ENCODE measurements around the gene CDK15.

Gene CDK15

GRCh38 chr2:201786471-201786870 is 19.9 kb upstream of the CDK15 start:
- in situ Hi-C loops (cut with MboI; ENCODE audit: low sequenced_read_pairs, unreplicated experiment): no loop called here
- DNase-seq (ENCODE audit: low spot score): no peak
- no peak for TF ChIP-seq CTCF (IDR thresholded peaks at IDR 0.05; ENCODE audit: borderline replicate concordance, control extremely low read depth, extremely low read depth, insufficient read depth, missing control alignments)

- TF ChIP-seq CTCF (IDR thresholded peaks at IDR 0.05; ENCODE audit: borderline replicate concordance, control extremely low read depth, extremely low read depth, insufficient read depth, missing control alignments): no peak
- in situ Hi-C loops (cut with MboI; ENCODE audit: low sequenced_read_pairs, unreplicated experiment): no loop called here
- no peak for DNase-seq (ENCODE audit: low spot score)
Observed at GRCh38 chr2:201788371-201788770, 18.0 kb upstream of the CDK15 start.

GRCh38 chr2:201789395-201789794 is 16.9 kb upstream of the CDK15 start:
- in situ Hi-C loops (cut with MboI; ENCODE audit: low sequenced_read_pairs, unreplicated experiment): no loop called here
- no peak for TF ChIP-seq CTCF (IDR thresholded peaks at IDR 0.05; ENCODE audit: borderline replicate concordance, control extremely low read depth, extremely low read depth, insufficient read depth, missing control alignments)
- no peak for DNase-seq (ENCODE audit: low spot score)

GRCh38 chr2:201790291-201790690 is 16.0 kb upstream of the CDK15 start:
- no peak for DNase-seq (ENCODE audit: low spot score)
- TF ChIP-seq CTCF (IDR thresholded peaks at IDR 0.05; ENCODE audit: borderline replicate concordance, control extremely low read depth, extremely low read depth, insufficient read depth, missing control alignments): no peak
- in situ Hi-C loops (cut with MboI; ENCODE audit: low sequenced_read_pairs, unreplicated experiment): no loop called here

GRCh38 chr2:201790989-201791388 is 15.3 kb upstream of the CDK15 start:
- TF ChIP-seq CTCF (IDR thresholded peaks at IDR 0.05; ENCODE audit: borderline replicate concordance, control extremely low read depth, extremely low read depth, insufficient read depth, missing control alignments): no peak
- in situ Hi-C loops (cut with MboI; ENCODE audit: low sequenced_read_pairs, unreplicated experiment): no loop called here
- no peak for DNase-seq (ENCODE audit: low spot score)

- no peak for TF ChIP-seq CTCF (IDR thresholded peaks at IDR 0.05; ENCODE audit: borderline replicate concordance, control extremely low read depth, extremely low read depth, insufficient read depth, missing control alignments)
- in situ Hi-C loops (cut with MboI; ENCODE audit: low sequenced_read_pairs, unreplicated experiment): no loop called here
- no peak for DNase-seq (ENCODE audit: low spot score)
Observed at GRCh38 chr2:201793631-201794030, 12.7 kb upstream of the CDK15 start.

- in situ Hi-C loops (cut with MboI; ENCODE audit: low sequenced_read_pairs, unreplicated experiment): no loop called here
- no peak for TF ChIP-seq CTCF (IDR thresholded peaks at IDR 0.05; ENCODE audit: borderline replicate concordance, control extremely low read depth, extremely low read depth, insufficient read depth, missing control alignments)
- no peak for DNase-seq (ENCODE audit: low spot score)
Observed at GRCh38 chr2:201794294-201794693, 12.0 kb upstream of the CDK15 start.
